Right ventricle myocardium inferior (tissue), 1 donor: ENCODE results near the gene SLC22A17. TPM values are rescaled to one million over a fixed set of nuclear protein-coding genes. Genes with fewer than 3 reads are reported as not detected.
A peak's percentile ranks its signal among the peaks of the same experiment; 100 is the strongest.
"Not testable (repeated sequence)": the region's sequence is repeated elsewhere in the genome, so short reads cannot be mapped to it uniquely, and the experiment has no call there.

Experiments
- ATAC-seq: fragments of 200-7000 bp; cut with Tn5 transposase; one replicate; pipeline ENCODE4 v1.9.1; 2020; ENCODE audit warnings: mild to moderate bottlenecking, moderate library complexity
- DNase-seq: peaks from one replicate; pipeline ENCODE4 v3.0.0; 2021; ENCODE audit errors: missing footprints
- intact Hi-C: fragments of 100-400 bp; cut with DNase I; formaldehyde crosslinking; loops from one replicate; pipeline ENCODE4 v1.11.0; 2022
- total RNA-seq: library from RNA; stranded (reverse); fragmentation: NEBNext Ultra II Directional; extraction: Animal tissue kit (Norgen Biotek cat#: 25700); gene quantifications from one replicate; pipeline ENCODE4 v1.2.1, GENCODE V29; 2021
- donor health status: DM: no; HTN: yes; CAD: no; lungs with severe emphysema.

The SLC22A17 gene
- total RNA-seq, 1 donor from 2014 or later, result 10.1 TPM

DNA sequence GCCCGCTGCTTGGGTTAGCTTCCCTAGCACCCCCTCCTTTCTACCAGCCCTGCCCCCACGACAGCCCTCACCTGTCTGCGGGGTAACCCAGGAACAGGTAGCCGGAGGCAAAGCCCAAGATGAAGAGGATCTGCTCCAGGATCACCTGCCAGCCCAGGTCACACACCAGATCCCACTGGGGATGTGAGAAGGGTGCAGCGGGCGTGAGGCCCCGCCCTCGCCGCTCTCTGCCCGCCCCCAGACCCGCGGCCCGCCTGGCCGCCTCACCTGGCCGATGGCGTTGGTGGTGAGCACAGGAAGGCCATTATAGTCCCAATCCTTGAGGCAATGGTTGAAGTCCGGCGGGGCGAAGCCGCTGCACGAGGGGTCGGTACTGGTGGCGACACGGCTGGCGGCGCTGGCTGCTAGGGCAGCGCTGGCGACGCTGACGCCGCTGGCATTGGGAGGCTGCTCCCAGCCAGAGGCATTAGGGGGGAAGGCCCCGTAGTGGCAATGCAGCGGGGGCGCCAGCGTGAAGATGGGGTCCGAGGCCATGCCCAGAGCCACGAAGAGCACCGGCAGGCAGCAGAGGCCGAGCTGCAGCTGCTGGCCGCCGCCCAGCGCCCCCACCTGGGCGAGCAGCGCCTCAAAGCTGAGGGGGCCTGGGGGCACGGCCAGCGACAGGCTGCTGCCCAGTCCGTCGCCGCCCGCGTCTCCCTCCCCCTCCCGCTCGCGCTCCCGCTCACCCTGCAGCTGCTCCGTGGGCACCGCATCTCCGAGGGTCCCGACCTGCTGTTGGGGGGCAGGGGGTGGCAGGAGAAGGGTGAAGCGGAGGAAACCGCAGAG lies 794 bp downstream of the SLC22A17 start:
- peak; percentile 69 for DNase-seq
- ATAC-seq, result peak; percentile 18
- intact Hi-C loops, result no loop called here

DNA sequence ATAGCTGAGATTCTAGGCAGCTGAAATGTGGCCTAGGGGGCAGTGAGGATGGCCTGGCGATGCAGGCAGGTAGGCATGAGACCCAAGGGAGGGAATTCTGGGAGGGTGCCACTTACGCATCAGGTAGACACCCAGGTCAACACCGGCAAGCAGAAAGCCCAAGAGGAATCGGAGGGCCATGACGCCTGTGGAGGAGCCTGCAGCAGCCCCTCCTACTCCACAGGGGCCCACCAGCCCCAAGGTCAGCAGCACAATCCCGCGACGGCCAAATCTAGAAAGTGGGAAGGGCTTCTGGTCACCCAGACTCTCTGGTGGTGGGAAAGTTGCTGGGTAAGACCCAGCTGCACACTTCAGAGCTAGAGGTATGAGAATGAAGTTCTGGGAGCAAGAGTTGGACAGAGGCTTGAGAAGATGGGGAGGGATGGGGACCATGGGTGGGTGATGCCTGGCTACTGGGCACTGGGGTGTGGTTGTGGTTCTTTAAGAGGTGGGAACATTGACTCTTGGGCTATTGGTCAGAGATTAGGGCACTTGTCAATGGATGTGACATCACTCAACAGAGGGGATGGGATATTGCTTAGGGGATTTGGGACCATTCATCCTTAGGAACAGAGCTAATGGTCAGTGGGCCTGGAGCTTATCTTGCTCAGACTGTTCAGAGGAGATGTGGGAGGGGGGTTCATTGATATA lies 3.4 kb downstream of the SLC22A17 start:
- intact Hi-C loops, result no loop called here
- DNase-seq, result no peak
- ATAC-seq, result no peak

DNA sequence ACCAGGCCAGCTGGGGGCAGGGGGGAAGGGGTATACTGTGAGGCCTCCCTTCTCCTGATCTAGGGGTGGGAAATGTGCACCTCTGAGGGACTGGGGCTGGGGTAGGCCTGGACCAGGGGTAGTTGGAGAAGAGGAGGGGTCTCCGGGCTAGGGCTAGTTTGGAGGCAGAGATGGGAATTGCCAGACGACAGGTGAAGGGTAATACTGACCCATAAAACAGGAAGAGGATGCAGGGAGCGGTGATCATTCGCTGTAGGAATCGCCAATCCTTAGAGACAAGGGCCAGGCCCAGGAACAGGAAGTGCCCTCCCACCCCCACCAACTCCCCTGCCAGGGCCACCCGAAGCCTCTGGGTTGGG lies 4.4 kb downstream of the SLC22A17 start:
- ATAC-seq, result no peak
- DNase-seq, result no peak

DNA sequence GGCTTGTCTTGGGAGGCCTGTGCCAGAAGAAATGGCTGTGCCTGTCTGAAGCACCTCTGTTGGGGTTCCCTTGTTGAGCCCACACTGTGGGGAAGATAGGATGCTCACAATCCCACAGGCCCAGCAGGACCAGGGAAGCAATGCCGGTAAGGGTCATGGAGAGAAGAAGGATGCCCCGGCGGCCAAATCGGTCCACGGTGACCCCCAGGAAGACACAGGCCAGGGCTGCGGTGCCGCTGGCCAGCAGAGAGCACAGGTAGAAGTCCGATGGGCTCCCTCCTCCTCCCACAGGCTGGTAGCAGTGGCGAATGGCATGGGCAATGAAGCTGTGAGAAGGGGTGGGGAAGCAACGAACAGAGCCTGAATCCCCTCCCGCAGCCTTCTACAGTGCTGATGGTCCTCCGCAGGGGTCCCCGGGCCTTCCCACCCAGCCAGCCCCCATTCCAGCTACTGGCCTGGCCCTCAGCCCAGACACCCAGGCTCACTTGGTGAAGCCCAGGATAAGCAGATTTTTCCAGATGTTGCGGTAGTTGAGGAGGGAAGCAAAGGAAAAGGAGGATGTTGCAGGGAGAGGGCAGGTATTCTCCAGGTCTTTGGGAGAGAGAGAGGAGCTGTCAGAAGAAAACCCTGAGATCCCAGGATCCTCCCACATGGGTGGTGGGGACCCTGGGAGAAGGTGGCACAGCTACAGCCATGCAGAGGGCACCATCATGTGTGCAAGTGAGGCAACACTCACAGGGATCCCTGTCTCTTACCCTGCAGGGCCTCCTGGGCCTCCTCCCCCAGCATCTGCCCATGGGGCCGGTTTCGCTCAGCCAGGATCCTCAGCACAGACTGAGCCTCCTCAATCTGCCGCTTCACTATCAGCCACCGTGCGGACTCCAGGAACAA lies 5.0 kb downstream of the SLC22A17 start:
- ATAC-seq (no peak), DNase-seq (no peak)
- intact Hi-C loops, result no loop called here

More for the DNA sequence above, 4.4 kb downstream of the SLC22A17 start:
- intact Hi-C loops, result no loop called here

DNA sequence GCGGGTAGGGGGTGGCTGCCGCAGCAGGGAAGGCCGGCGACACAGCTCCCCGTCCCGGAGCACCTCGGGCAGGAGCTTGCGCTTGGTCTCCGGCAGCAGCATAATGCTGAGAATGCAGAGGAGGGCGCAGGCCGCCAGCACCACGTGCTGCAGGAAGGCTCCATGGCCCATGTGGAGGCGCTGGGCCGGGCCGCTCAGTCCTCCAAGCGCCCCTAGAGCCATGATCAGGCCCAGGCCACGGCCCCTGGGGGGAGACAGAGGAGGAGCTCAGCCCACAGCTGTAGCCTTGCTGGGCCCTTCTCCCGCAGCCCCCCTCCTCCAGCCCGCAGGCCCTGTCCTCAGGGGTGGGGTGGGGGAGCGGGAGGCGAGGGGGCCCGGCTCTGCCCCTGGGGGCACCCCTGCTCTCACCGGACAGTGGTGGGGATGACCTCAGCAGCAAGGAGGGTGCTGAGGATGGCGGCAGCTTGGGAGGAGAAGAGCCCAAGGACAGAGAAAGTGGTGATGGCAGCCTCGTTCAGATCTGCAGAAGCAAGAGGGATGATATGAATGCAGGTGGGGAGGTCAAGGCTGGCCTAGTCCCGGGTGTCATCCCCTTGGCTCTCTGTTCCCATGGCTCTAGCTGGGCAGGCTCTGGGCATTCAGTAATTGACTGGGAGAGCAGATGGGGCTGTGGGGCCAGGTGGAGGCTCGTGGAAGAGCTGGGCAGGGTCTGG lies 5.8 kb downstream of the SLC22A17 start:
- intact Hi-C loops, result no loop called here
- ATAC-seq, result peak; percentile 32
- no peak for DNase-seq

DNA sequence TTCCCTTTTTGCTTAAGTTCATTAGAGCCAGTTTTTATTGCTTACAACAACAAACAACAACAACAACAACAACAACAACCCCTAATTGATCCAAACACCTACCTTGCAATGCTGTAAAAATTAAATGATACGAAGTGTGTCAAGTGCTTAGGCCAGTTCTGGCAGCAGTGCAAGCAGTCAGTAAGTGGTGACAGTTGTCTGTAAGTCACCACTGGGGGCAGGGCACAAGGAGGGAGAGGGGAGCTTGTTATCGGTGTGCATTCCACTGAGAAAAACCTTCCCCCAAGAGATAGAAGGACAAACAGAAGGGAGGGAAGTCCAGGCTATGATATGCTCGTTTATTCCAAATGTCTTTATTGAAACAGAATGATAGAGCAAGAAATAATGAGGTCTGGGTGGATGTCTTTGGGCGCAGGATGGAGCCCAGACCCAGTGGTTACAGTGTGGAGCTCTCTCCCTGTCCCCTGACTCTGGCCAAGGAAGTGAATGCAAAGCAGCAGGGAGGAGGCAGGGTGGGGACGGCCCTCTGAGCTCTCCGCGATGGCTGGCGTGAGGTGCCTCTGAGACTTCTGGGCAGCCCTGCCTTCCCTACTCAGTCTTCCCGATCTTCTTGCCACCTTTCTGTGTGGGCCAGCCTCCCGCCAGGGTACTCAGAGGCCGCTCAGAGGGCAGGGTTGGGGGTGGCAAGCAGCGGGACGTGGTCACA lies 6.5 kb downstream of the SLC22A17 start:
- no peak for DNase-seq
- intact Hi-C loops, result no loop called here
- peak; percentile 63 for ATAC-seq

DNA sequence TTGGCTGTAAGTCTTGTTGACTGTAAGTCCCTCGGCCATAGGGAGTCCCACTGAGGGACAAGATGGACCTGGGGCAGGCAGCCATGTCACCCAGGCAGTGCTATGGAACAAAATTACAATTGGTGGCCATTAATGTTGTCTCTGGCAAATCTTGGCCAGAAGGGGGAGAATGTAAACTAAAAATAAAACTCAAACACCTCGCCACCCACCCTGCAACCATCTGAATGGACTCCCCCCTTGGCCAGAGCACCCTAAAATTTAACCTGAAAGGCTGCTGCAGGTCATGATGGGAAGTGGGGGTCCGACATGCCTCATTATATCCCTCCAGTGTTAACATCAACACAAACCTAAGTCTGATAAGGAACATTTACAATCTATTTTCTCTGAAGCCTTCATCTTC lies 8.2 kb downstream of the SLC22A17 start:
- DNase-seq, result no peak
- ATAC-seq, result no peak
- intact Hi-C loops, result no loop called here

DNA sequence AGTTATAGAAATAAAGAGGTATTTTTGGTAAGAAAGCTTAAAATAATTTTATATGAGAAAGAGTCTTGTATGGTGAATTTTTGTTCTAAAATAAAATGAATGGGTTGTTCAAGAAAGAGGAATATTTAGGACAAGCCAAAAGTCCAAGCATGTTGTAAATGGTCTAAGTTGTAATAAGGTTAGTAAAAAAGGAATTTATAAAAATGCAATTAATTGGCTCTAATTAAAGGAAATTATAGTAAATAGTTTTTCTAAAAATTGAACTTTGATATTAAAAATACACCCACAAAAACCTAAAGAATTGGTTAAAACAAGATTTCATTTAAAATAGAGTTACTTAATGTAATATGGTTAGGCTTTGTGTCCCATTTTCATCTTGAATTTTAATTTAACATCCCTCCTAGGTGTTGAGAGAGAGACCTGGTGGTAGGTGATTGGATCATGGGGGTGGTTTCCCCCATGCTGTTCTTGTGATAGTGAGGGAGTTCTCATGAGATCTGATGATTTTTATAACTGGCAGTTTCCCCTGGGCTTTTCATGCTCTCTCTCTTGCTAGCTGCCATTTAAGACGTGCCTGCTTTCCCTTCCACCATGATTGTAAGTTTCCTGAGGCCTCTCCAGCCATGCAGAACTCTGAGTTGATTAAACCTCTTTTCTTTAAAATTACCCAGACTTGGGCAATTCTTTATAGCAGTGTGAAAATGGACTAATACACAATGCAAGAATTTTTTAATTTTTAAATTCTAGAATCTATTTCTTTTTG lies 13.0 kb downstream of the SLC22A17 start:
- intact Hi-C loops, result no loop called here
- DNase-seq (no peak), ATAC-seq (no peak)

DNA sequence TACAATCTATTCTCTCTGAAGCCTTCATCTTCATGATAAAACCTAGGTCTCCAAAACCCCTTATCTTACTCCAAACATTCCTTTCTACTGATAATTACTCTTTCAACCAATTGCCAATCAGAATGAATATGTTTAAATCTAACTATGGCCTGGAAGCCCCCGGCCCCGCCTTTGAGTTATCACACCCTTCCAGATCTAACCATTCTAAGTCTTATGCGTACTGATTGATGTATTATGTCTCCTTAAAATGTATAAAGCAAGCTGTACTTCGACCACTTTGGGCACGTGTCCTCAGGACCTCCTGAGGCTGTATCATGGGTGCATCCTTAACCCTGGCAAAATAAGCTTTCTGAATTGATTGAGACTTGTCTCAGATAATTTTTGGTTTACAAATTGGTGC lies 17.1 kb downstream of the SLC22A17 start:
- intact Hi-C loops, result no loop called here
- no peak for ATAC-seq
- DNase-seq, result no peak

DNA sequence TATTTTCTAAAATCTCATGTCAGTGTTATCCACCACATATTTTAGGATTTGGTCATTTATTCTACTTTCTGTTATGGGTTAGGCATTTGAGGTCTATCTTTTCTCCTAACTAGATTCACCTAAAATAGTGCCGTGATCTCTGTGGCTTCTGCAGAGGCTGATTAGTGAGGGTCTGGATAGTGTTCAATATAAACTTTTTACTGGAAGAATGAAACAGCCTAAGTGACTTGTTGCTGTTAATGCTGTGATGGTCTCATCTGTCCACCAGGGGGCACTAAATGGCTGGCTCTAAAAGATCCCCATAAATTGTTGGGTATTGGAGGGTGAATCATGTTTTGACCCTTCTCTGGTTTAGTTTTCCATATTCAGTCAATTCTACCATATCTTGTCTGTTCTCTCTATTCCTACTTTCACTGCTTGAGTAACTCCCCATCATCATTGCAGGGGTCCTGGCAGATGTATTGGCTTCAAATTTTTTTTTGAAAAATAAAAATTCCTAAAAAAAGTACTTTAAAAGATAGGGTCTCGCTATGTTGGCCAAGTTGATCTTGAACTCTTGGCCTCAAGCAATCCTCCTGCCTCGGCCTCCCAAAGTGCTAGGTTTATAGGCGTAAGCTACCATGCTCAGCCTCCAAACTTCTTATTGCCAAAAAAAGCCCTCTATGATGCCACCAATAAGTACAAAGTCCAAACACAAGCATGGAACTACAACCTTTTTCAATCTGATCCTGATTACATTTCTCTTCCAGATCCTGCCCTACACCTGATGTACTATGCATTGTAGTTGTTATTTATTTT lies 24.5 kb downstream of the SLC22A17 start:
- ATAC-seq (peak; percentile 68), DNase-seq (no peak)
- intact Hi-C loops, result loop anchor here (1.0 to 5.0 kb wide), 2 partner anchors 52 to 119 kb away; no protein-coding TSS in a partner anchor

DNA sequence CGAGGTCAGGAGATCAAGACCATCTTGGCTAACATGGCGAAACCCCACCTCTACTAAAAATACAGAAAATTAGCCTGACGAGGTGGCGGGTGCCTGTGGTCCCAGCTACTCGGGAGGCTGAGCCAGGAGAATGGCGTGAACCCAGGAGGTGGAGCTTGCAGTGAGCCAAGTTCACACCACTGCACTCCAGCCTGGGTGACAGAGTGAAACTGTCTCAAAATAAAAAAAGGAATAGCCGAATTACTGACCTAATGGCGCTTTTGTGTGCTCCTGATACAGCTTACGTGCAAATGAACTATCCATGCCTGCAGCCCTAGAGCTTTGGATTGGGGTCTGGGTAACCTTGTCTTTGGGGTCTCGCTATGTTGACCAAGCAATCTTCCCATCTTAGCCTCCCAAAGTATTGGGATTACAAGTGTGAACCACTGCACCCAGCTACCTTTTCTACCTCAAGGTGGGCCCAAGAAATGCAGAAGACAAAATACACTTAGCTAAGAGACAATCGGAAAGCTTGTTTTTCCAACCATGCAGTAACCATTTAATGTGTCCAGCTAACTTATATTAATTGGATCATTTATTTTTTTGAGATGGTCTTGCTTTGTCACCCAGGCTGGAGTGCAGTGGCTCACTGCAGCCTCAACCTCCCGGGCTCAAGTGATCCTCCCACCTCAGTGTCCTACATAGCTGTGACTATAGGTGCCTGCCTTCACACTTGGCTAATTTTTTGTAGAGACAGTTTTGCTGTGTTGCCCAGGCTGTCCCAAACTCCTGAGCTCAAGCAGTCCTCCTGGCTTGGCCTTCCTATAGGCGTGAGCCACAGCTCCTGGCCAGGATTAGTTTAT lies 26.0 kb downstream of the SLC22A17 start:
- DNase-seq (no peak), ATAC-seq (no peak)
- intact Hi-C loops, result loop anchor here (5.0 kb wide), 1 partner anchor 121 kb away; no protein-coding TSS in a partner anchor

DNA sequence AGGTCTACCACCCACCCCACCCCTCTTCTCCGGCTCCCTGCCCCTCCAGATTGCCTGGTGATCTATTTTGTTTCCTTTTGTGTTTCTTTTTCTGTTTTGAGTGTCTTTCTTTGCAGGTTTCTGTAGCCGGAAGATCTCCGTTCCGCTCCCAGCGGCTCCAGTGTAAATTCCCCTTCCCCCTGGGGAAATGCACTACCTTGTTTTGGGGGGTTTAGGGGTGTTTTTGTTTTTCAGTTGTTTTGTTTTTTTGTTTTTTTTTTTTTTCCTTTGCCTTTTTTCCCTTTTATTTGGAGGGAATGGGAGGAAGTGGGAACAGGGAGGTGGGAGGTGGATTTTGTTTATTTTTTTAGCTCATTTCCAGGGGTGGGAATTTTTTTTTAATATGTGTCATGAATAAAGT lies 26.9 kb downstream of the SLC22A17 start:
- ATAC-seq, DNase-seq: not testable (repeated sequence)
- intact Hi-C loops, result loop anchor here (5.0 kb wide), 1 partner anchor 122 kb away; no protein-coding TSS in a partner anchor

DNA sequence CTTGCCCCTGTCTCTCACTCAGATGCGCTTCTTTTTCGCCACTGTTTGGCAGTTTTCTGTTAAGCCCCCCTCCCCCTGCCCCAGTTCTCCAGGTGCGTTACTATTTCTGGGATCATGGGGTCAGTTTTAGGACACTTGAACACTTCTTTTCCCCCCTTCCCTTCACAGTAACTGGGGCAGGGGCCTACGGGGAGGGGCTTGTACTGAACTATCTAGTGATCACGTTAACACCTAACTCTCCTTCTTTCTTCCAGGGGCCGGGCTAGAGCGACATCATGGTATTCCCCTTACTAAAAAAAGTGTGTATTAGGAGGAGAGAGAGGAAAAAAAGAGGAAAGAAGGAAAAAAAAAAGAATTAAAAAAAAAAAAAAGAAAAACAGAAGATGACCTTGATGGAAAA lies 27.7 kb downstream of the SLC22A17 start:
- intact Hi-C loops, result loop anchor here (5.0 kb wide), 3 partner anchors 122 to 232 kb away; partner anchors contain the start of genes NGDN and THTPA
- ATAC-seq (no peak), DNase-seq (no peak)

DNA sequence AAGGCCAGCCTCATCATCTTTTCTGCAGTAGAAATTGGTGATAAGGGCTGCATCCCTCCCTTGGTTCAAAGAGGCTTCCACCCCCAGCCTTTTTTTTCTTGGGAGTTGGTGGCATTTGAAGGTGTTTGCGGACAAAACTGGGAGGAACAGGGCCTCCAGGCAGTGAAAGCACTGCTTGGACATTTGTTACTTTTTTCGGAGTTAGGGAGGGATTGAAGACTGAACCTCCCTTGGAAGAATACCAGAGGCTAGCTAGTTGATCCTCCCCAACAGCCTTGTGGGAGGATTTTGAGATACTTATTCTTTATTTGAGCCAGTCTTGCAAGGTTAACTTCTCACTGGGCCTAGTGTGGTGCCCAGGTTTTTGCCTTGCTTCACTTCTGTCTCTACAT lies 28.2 kb downstream of the SLC22A17 start:
- ATAC-seq, result no peak
- intact Hi-C loops, result loop anchor here (5.0 kb wide), 2 partner anchors 143 to 233 kb away; partner anchors contain the start of genes NGDN and THTPA
- DNase-seq, result no peak

DNA sequence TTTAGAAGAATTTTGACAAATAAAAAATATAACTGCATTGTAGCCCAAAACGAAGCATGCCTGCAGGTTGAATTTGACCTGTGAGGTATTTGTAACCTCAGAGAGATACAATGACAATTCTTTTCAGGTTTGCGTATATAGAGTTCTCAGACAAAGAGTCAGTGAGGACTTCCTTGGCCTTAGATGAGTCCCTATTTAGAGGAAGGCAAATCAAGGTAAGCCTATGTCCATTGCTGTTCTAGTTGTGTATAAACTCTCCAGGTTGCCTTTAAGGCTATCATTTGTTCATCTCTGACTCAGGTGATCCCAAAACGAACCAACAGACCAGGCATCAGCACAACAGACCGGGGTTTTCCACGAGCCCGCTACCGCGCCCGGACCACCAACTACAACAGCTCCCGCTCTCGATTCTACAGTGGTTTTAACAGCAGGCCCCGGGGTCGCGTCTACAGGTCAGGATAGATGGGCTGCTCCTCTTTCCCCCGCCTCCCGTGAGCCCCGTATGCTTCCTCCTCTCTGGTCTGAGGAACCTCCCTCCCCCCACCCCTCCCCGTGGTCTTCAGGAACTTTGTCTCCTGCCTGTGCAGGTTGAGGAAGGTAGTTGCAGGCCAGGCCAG lies 28.7 kb downstream of the SLC22A17 start:
- no peak for ATAC-seq
- DNase-seq, result no peak
- intact Hi-C loops, result loop anchor here (5.0 kb wide), 2 partner anchors 143 to 233 kb away; partner anchors contain the start of genes NGDN and THTPA
